ENCODE measurements around the gene GRPEL1. TPM values are rescaled to one million over a fixed set of nuclear protein-coding genes. Genes with fewer than 3 reads are reported as not detected.

GRPEL1 gene
- total RNA-seq, 1 experiment from 2014 or later, result 40.7 TPM

DNA sequence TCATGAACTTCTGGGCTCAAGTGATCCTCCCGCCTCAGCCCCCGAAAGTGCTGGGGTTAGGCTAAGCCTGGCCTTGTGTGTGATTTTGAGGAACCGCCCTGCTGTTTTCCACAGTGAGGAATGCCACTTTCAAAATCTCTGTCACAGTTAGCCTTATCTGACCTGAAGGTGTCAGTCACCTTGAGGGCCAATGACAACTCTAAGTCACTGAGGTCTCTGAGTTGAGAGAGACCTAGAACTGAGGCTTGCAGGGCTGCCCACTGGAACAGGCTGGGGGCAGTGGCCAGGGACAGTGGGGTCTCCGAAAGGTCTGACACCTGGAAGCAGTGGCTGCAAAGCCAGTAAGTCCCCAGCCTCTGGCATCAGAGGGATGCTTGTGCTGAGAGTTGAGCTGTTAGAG, 18.6 kb downstream of the GRPEL1 start:
- no peak overlapping the region for H2BK15ac ChIP-seq (ENCODE audit: low read depth, low read length)
- H3K27me3 ChIP-seq (ENCODE audit: insufficient read depth, low read length), result no peaks in the 10 kb centered on the region
- peaks cover 5% of the 10 kb centered on the region for H3K27me3 Mint-ChIP-seq (ENCODE audit: low read depth)
- no peaks in the 10 kb centered on the region for H4K20me1 ChIP-seq (ENCODE audit: control insufficient read depth, insufficient read depth, insufficient read length)
- peak overlapping the region in 1 of 3 experiments; percentile 53; a peak in 2 of 7 replicates for H3K27ac Mint-ChIP-seq
- H2BK5ac ChIP-seq (ENCODE audit: insufficient read length, low read length), result no peak overlapping the region
- H3K9me3 Mint-ChIP-seq, result no peaks in the 10 kb centered on the region
- TF ChIP-seq, protein P1, sequence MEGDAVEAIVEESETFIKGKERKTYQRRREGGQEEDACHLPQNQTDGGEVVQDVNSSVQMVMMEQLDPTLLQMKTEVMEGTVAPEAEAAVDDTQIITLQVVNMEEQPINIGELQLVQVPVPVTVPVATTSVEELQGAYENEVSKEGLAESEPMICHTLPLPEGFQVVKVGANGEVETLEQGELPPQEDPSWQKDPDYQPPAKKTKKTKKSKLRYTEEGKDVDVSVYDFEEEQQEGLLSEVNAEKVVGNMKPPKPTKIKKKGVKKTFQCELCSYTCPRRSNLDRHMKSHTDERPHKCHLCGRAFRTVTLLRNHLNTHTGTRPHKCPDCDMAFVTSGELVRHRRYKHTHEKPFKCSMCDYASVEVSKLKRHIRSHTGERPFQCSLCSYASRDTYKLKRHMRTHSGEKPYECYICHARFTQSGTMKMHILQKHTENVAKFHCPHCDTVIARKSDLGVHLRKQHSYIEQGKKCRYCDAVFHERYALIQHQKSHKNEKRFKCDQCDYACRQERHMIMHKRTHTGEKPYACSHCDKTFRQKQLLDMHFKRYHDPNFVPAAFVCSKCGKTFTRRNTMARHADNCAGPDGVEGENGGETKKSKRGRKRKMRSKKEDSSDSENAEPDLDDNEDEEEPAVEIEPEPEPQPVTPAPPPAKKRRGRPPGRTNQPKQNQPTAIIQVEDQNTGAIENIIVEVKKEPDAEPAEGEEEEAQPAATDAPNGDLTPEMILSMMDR (conservative IDR thresholded peaks at IDR 0.05), result no peak
- H3K4me3 Mint-ChIP-seq, result no peak overlapping the region
- no peak overlapping the region for H4K8ac ChIP-seq (replicated peaks; ENCODE audit: insufficient read length, low read depth, low read length)
- no peak overlapping the region for H2BK12ac ChIP-seq (ENCODE audit: insufficient read length, low read depth, low read length)
- H3K23ac ChIP-seq (ENCODE audit: insufficient read length, low read depth, low read length), result no peak overlapping the region
- WGBS (ENCODE audit: extremely low coverage, insufficient read length, low lambda C conversion rate), result no CpG with 5 or more reads among the region's 4 CpGs
- H3K18ac ChIP-seq (ENCODE audit: insufficient read length, low read depth, low read length), result no peak overlapping the region
- H3K4me2 ChIP-seq (ENCODE audit: insufficient read depth, insufficient read length, low read length), result no peak overlapping the region
- peaks cover 21 to 29% of the 10 kb centered on the region in 2 experiments for H3K4me1 Mint-ChIP-seq
- H3K56ac ChIP-seq (ENCODE audit: insufficient read length, low read depth, low read length), result no peak overlapping the region
- H3K27ac ChIP-seq (ENCODE audit: insufficient read length, low read depth, low read length), result no peak overlapping the region
- H3K4me1 ChIP-seq (ENCODE audit: insufficient read depth, low read length), result peaks cover 3% of the 10 kb centered on the region; the same call in 1 of the 2 replicates
- no peak overlapping the region for H3T11ph ChIP-seq (ENCODE audit: low read length)
- no peak overlapping the region for H2AFZ ChIP-seq (ENCODE audit: low read length)
- no peak overlapping the region for H3K14ac ChIP-seq (ENCODE audit: insufficient read depth, low read length)
- no peak overlapping the region for H2BK120ac ChIP-seq (ENCODE audit: low read depth, low read length, poor library complexity, severe bottlenecking)
- H3K36me3 Mint-ChIP-seq (ENCODE audit: insufficient read depth in 1 of 3, low read depth in 3 of 3), result peaks cover 1 to 4% (median 4%) of the 10 kb centered on the region in 3 experiments; a peak in 6 of 7 replicates
- H2AK5ac ChIP-seq (ENCODE audit: insufficient read length, low read length), result no peak overlapping the region
- H3K9me3 ChIP-seq (ENCODE audit: control insufficient read depth, low read depth, low read length), result no peaks in the 10 kb centered on the region
- peaks cover 10% of the 10 kb centered on the region for H3K79me2 ChIP-seq (ENCODE audit: insufficient read depth, low read length)
- no peak overlapping the region for H3K9ac ChIP-seq (ENCODE audit: extremely low read depth, insufficient read length, low read length)
- H4K91ac ChIP-seq (ENCODE audit: insufficient read length, low read depth, low read length), result no peak overlapping the region
- H2BK20ac ChIP-seq (ENCODE audit: low read depth, low read length, poor library complexity, severe bottlenecking), result no peak overlapping the region
- peaks cover under 1% of the 10 kb centered on the region for H3K23me2 ChIP-seq (ENCODE audit: insufficient read length, low read depth, low read length, poor library complexity, severe bottlenecking)
- H3K79me1 ChIP-seq (ENCODE audit: insufficient read depth, low read depth, low read length, poor library complexity, severe bottlenecking), result peaks cover 4% of the 10 kb centered on the region
- H3K4ac ChIP-seq (ENCODE audit: low read depth, low read length), result no peak overlapping the region
- H4K5ac ChIP-seq (ENCODE audit: insufficient read length, low read depth, low read length), result no peak overlapping the region
- no peak for DNase-seq

All from H9 (cell line).